Limb (tissue), 2 donors: ENCODE results near the gene MCOLN1.
"Not testable (repeated sequence)": the region's sequence is repeated elsewhere in the genome, so short reads cannot be mapped to it uniquely, and the experiment has no call there.

Source experiments
- DNase-seq, 2 donors: peaks; one replicate each; pipeline ENCODE4 v3.0.0-alpha.2; 2016; ENCODE audit errors: extremely low spot score in 2 of 2

The MCOLN1 gene

DNA sequence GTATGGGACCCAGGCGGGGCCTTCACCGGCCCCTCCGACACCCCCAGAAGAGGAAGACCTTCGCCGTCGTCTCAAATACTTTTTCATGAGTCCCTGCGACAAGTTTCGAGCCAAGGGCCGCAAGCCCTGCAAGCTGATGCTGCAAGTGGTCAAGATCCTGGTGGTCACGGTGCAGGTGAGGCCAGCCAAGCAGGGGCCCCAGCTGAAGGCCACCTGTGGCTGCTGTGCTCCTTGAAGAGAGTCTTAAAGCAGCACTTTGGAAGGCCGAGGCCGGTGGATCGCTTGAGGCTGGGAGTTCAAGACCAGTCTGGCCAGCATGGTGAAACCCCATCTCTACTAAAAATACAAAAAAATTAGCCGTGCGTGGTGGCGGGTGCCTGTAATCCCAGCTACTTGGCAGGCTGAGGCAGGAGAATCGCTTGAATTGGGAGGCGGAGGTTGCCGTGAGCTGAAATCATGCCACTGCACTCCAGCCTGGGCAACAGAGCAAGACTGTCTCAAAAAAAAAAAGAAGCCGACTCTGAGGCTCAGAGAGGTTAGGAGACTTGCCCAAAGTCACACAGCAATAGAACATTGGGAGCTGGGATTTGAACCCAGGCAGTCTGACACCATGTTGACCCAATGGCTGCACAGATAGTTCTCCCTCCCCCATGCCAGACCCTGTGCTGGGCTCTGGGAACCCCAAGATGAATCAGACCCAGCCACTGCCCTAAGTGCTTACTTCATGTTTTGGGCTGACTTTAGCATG, 2.7 kb downstream of the MCOLN1 start:
- DNase-seq, result no peak

DNA sequence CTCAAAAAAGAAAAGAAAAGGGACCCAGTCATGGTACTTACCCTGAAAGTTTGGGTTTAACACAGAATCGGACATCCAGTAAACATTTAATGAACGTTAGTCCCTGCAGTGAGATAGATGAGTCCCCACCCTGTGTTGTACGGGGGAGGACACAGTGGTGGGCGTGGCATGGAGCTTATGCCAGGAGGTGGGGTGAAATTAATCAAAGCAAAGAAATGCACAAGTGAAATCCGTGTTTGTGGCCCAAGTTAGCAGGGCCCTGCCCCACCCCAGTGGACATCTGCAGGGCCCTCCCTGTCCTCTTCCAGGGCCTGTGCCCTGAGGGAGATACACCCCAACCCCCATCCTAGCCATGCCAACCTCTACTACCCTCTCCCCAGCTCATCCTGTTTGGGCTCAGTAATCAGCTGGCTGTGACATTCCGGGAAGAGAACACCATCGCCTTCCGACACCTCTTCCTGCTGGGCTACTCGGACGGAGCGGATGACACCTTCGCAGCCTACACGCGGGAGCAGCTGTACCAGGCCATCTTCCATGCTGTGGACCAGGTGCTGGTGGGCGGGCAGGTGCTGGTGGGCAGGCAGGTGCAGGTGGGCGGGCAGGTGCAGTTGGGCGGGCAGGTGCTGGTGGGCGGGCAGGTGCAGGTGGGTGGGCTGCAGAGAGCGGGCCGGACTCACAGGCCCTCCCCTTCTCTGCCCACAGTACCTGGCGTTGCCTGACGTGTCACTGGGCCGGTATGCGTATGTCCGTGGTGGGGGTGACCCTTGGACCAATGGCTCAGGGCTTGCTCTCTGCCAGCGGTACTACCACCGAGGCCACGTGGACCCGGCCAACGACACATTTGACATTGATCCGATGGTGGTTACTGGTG, 3.9 kb downstream of the MCOLN1 start:
- no peak for DNase-seq

DNA sequence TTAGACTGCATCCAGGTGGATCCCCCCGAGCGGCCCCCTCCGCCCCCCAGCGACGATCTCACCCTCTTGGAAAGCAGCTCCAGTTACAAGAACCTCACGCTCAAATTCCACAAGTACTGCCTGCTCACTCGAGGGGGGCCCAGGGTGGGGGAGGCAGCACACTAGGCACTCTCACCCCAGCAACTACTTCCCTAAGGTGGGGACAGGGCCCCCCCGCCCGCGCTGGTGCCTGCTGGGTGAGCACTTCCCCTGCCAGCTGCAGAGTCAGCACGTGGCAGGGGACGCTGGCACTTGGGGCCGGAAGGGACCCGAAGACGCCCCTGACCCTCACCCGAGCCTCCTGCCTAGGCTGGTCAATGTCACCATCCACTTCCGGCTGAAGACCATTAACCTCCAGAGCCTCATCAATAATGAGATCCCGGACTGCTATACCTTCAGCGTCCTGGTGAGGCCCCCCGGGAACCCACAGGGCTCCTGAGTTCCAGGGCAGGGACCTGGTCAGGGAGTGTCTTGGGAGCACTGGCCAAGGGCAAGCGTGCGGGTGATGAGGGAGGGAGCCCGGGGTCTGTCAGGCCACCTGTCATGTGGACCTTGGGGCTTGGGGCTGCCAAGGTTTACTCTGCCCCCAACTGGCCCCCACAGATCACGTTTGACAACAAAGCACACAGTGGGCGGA, 5.2 kb downstream of the MCOLN1 start:
- DNase-seq, result no peak

DNA sequence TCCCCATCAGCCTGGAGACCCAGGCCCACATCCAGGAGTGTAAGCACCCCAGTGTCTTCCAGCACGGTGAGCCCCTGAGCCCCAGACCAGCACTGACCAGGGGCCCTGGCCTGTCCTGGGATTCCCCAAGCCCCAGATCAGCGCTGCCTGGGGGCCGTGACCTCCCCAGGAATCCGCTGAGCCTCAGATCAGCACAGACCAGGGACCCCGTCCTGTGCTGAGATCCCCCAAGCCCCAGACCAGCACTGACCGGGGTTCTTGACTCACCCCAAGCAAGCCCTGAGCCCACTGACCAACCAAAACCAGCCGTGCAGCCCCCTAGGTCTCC, 5.7 kb downstream of the MCOLN1 start:
- DNase-seq, result no peak

DNA sequence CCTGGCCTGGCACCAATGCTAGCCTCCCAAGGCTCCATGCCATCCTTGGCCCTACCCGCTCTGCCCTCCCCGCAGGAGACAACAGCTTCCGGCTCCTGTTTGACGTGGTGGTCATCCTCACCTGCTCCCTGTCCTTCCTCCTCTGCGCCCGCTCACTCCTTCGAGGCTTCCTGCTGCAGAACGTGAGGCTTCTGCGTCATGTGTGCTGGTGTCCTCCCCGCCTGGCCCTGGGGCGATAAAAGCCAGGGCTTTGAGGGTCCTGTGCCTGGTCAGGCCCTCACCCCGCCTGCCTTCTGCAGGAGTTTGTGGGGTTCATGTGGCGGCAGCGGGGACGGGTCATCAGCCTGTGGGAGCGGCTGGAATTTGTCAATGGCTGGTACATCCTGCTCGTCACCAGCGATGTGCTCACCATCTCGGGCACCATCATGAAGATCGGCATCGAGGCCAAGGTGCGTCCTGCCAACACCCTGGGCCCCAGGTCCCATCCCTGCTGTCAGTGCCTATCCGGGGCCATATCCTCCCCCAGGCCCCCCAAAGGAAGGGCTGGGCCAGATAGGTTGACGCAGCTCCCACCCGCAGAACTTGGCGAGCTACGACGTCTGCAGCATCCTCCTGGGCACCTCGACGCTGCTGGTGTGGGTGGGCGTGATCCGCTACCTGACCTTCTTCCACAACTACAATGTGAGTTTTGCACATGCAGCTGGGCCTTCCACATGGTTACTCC, 6.3 kb downstream of the MCOLN1 start:
- no peak for DNase-seq

DNA sequence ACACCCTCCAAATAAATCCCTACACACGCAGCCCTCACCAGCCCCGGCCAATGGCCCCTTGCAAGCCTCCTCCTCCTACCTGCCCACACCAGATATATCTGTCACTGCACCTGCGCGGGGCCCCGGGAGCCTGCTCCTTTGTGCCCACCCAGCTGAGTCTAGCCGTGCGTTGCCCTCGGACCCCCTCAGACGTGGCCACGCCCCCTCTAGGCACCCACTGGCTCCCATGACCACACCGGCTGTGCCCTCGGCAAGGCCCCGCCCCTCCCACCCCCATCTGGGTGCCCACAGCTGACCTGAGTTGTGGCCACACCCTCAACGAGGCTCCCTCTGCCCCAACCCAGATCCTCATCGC, 6.8 kb downstream of the MCOLN1 start:
- DNase-seq, result no peak

DNA sequence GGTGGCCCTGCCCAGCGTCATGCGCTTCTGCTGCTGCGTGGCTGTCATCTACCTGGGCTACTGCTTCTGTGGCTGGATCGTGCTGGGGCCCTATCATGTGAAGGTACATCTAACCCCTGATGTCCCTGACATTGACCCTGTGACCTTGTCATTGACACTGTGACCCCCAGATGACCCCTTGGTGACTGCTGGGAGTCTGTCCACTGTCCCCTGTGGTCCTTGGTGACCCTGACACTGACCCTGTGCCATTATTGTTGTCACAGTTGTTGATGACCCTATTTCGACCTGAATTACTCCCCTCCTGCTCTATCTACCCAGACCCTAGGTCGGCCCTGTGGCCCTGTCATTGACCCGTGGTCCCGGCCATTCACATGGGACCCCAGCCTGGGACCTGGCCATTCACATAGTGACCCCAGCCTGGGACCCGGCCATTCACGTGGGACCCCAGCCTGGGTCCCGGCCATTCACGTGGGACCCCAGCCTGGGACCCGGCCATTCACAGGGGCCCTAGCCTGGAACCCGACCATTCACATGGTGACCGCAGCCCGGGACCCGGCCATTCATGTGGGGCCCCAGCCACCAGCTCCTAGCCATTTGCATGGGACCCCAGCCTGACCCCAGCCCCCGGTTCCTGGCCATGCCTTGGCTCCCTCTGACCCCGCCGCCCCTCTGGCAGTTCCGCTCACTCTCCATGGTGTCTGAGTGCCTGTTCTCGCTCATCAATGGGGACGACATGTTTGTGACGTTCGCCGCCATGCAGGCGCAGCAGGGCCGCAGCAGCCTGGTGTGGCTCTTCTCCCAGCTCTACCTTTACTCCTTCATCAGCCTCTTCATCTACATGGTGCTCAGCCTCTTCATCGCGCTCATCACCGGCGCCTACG, 7.4 kb downstream of the MCOLN1 start:
- no peak for DNase-seq

DNA sequence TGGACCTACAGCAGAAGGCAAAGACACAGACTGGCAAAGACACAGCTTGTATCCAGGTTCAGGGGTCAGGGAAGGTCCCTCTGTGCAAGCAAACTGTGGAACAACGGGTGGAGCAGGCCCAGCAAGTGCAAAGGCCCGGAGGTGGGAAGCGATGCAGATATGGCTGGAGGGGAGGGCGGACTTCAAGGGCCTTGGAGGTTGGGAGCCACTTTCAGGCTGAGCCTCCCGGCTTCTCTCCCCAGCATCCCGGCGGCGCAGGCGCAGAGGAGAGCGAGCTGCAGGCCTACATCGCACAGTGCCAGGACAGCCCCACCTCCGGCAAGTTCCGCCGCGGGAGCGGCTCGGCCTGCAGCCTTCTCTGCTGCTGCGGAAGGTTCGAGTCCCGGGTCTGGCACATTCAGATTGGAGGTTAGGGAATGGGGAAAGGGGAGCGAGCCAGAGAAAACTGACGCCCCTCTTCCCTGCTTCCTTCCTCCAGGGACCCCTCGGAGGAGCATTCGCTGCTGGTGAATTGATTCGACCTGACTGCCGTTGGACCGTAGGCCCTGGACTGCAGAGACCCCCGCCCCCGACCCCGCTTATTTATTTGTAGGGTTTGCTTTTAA, 11.0 kb downstream of the MCOLN1 start:
- DNase-seq, result peak; percentile 19 to 71

DNA sequence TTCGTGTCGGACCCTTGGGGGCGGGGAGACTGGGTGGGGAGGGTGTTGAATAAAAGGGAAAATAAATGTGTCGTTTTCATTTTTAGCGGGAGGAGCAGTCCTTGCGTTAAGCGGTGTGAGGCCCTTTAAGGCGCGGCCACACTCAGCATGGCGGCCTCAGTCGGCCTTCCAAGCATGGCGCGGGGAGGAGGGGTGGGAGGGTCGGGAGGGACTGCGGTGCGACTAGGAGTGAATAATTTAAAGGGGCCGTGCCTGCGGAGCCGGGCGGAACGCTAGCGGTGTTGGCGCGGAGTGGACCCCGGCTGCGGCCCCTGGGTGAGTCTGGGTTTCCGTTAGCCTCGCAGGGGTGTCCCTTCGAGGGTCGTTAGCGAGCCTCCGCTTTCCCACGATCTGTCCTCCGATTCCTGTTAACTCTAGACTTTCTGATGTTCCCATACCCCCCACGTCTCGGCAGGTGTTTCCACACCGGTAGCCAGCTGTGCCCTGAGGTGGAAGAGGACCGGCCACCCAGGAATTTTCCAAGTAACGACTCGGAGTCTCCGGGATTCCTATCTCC, 11.6 kb downstream of the MCOLN1 start:
- peak; percentile 92 for DNase-seq

DNA sequence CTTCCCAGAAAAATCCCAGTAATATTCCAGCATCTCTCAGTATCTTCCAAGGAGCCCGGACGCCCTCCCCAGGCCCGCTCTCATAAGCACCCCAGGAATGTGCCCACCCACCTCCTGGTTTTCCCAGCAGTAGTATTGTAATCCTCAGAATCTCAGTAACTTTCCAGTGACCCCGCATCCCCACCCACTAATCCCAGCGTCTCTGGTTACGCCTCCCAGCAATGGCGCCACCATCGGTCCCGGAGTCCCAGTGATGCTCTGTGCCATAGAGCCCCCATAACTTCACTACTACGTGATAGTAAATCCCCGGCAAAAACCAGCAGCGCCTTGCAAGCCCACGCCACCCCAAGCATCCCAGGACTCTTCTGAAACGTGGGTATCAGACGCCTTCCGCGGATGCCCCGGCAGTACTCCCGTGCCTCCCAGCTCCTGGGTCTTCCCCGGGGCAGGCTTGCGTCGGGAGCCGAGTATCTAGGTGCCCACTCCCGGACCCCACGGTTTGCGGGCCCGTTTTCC, 12.2 kb downstream of the MCOLN1 start:
- peak; percentile 67 to 78 for DNase-seq

DNA sequence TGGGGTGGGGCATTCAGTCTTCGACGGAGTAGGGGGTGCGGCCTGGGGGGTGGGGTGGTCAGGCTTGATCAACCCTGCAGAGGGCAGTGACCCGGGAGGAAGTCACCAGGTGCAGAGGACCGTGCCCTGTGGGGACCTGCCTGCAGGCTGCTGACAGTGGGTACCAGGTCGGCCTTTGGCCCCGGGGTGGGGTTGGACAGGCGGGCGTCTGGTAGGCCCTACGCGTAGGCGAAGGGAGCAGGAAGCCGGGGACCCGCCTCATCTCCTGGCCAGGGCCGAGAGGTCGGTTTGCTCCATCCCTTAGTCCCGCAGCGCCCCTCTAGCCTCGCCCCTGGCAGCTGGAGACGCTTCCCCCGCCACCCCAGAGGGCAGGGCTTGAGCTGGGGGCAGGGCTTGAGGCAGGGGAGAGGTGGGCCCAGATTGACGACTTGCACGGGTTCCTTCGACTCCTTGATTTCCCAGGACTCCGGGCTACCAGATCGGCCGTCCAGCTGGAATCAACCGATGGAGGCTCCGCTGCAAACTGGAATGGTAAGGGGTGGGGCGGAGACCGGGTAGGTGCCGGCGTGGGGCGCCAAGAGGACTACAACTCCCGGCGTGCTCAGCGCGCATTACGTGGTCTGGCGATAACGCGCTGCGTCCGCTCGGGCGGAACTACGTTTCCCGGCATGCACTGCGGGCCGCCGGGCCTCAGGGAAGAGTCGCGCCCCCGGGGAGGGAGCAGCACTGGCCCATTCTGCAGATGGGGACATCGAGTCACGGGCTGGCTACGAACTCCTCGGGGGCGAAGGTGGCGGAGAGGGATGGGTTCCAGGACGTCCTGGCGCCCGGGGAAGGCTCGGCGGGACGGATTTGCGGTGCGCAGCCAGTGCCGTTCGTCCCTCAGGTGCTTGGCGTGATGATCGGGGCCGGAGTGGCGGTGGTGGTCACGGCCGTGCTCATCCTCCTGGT, 12.9 kb downstream of the MCOLN1 start, which contains the start of gene PNPLA6:
TSS of gene PNPLA6 (plus strand) at position 671 of the 951 bp plus-strand sequence. CDS start at position 743, 72 bp downstream.
- DNase-seq, result peak; percentile 92 to 98

DNA sequence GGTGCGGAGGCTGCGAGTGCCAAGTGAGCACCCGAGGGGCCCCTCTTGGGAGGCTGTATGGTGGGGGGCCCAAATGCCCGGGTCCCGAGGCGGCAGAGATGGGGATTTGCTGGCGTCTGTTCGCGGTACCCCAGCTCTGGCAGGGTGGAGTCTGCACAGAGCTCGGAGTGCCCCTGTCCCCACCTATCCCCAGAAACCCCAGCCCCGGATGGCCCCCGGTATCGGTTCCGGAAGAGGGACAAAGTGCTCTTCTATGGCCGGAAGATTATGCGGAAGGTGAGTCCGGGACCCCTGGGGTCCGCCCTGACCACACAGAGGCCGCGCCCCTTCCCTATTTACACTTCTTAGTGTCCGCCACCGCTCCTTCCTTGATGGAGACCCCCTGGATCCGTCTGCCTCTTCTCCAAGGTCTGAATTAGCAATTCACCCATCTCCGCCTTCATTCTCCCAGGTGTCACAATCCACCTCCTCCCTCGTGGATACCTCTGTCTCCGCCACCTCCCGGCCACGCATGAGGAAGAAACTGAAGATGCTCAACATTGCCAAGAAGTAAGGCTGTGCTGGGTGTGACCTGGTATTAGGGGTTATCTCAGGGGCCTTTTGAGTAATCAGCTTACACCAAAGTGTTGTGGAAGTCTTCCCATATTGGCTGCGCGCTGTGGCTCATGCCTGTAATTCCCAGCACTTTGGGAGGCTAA, 13.7 kb downstream of the MCOLN1 start:
- no peak for DNase-seq

DNA sequence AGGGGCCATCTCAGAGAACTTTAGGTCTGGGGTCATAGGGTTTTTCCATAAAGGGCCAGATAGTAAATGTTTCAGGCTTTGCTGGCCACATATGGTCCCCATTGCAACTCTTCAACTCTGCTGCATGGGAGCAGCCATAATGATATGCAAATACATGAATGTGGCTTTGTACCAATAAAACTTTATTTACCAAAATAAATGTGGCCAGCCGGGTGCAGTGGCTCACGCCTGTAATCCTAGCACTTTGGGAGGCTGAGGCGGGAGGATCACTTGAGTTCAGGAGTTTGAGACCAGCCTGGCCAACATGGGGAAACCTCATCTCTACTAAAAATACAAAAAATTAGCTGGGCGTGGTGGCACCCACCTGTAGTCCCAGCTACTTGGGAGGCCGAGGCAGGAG, 16.6 kb downstream of the MCOLN1 start:
- DNase-seq, result not testable (repeated sequence)

DNA sequence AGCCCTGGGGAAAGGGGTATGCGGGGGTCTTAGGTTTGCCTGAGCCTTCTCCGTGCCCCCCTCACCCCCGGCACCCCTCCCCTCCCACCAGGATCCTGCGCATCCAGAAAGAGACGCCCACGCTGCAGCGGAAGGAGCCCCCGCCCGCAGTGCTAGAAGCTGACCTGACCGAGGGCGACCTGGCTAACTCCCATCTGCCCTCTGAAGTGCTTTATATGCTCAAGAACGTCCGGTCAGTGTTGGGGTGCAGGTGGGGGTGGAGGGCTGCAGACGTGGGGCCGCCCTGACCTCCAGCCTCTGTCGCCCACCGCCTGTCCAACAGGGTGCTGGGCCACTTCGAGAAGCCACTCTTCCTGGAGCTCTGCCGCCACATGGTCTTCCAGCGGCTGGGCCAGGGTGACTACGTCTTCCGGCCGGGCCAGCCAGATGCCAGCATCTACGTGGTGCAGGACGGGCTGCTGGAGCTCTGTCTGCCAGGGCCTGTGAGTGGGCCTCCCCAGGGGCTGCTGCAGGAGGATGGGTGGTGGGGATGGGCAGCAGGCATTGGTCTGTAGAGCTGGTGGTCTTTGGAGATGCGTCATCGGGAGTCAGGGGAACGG, 17.5 kb downstream of the MCOLN1 start:
- DNase-seq, result no peak

DNA sequence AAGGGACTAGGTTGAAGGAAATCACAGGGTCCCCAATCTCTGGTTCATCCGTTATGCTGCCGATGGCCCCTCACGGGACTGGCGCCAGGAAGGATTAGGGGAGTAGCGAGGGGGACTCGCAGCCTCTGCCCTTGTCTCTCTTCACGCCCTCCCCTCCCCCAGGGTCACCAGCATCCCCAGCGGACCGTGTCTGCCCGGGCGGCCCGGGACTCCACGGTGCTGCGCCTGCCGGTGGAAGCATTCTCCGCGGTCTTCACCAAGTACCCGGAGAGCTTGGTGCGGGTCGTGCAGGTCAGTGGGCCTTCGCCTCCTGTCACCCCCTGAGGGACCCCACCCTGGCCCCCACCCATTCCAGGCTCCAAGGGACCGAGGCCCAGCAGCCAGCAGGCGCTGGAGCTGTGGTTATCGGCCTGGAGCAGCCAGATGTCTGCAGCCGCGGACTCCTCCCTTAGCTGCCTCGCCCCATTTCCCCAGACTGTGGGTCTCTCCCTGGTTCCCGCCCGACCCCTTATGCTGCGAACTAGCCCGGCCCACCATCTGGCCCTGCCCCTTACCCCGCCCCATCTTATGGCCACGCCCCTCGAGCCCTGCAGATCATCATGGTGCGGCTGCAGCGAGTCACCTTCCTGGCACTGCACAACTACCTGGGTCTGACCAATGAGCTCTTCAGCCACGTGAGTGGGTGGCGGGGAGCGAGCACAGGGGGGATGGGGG, 18.5 kb downstream of the MCOLN1 start:
- no peak for DNase-seq

DNA sequence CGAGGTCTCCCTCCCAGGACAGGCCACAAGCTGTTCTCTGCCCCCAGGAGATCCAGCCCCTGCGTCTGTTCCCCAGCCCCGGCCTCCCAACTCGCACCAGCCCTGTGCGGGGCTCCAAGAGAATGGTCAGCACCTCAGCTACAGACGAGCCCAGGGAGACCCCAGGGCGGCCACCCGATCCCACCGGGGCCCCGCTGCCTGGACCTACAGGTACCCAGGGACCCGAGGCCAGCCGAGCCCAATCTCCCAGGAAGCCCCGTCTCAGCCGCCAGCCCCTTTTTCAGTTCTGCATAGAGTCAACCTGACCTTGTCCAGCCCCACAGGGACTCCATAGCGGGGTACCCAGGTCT, 19.0 kb downstream of the MCOLN1 start:
- no peak for DNase-seq
